DMS114 treated with DMSO at 0.1 percent for 48 hours (cell line): ENCODE data around the gene STX11.
"Not testable (repeated sequence)": the region's sequence is repeated elsewhere in the genome, so short reads cannot be mapped to it uniquely, and the experiment has no call there.

Experiments used
- DNase-seq: peaks from one replicate; lab custom pipeline; 2025; ENCODE audit not compliant: unreplicated experiment; lab: John Stamatoyannopoulos, UW

The STX11 gene

GRCh38 chr6:144171406-144171805 lies 21.1 kb downstream of the STX11 start:
- DNase-seq: no peak

- DNase-seq: no peak
Observed at GRCh38 chr6:144174006-144174405, 23.7 kb downstream of the STX11 start.

GRCh38 chr6:144176043-144176442 lies 25.7 kb downstream of the STX11 start:
- DNase-seq: no peak

- no peak for DNase-seq
Observed at GRCh38 chr6:144177726-144178125, 27.4 kb downstream of the STX11 start.

- no peak for DNase-seq
Observed at GRCh38 chr6:144178323-144178722, 28.0 kb downstream of the STX11 start.

GRCh38 chr6:144179237-144179636 lies 28.9 kb downstream of the STX11 start:
- DNase-seq: no peak

- DNase-seq: no peak
Observed at GRCh38 chr6:144179828-144180227, 29.5 kb downstream of the STX11 start.

GRCh38 chr6:144180354-144180753 lies 30.0 kb downstream of the STX11 start:
- DNase-seq: not testable (repeated sequence)

GRCh38 chr6:144181639-144182038 lies 31.3 kb downstream of the STX11 start:
- DNase-seq: no peak

GRCh38 chr6:144184186-144184585 lies 33.9 kb downstream of the STX11 start:
- DNase-seq: not testable (repeated sequence)

- no peak for DNase-seq
Observed at GRCh38 chr6:144185133-144185836, 35.0 kb downstream of the STX11 start.

GRCh38 chr6:144186817-144187625 lies 36.7 kb downstream of the STX11 start:
- DNase-seq: no peak

GRCh38 chr6:144189351-144189750 lies 39.0 kb downstream of the STX11 start:
- DNase-seq: no peak

- DNase-seq: no peak
Observed at GRCh38 chr6:144190080-144190479, 39.8 kb downstream of the STX11 start.

GRCh38 chr6:144190593-144190992 lies 40.3 kb downstream of the STX11 start:
- DNase-seq: no peak

- no peak for DNase-seq
Observed at GRCh38 chr6:144193181-144193580, 42.9 kb downstream of the STX11 start.

GRCh38 chr6:144194293-144194810 lies 44.0 kb downstream of the STX11 start:
- no peak for DNase-seq

- DNase-seq: no peak
Observed at GRCh38 chr6:144195671-144196270, 45.5 kb downstream of the STX11 start.

GRCh38 chr6:144197919-144198318 lies 47.6 kb downstream of the STX11 start:
- no peak for DNase-seq

GRCh38 chr6:144202879-144203468 lies 52.7 kb downstream of the STX11 start:
- DNase-seq: no peak

GRCh38 chr6:144211160-144211559 lies 60.8 kb downstream of the STX11 start:
- DNase-seq: no peak
